Measurements from ENCODE around the gene SERPINB7. TPM values are rescaled to one million over a fixed set of nuclear protein-coding genes. Genes with fewer than 3 reads are reported as not detected.

The SERPINB7 gene
- total and polyA plus RNA-seq, 2 experiments from 2014 or later = not detected

DNA sequence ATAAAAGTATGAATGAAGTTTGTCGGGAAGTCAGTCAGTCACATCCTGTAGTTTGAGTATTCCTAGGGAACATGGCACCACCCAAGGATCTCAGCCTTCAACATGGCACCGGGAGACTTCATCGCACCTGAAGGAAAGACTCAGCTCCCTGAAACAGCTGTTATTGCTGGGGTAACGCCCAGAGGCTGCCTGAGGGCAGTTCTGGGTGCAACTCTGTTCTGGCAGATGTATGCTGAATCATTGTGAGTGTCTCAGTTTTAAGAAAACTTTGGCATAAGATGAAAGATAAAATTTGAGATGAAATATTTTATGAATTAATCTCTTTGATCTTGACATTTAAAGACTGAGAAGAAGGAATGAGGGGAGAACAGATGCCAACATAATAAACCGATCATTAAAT is 62.4 kb downstream of the SERPINB7 start:
- Mint-ChIP-seq H3K4me1 (no peaks in the 10 kb centered on the region; the same call in 2 of the 3 replicates), H3K27ac (no peak overlapping the region), H3K9me3 (no peaks in the 10 kb centered on the region), H3K36me3 (ENCODE audit: low read depth) (no peaks in the 10 kb centered on the region), H3K4me3 (no peak overlapping the region), H3K27me3 (ENCODE audit: insufficient read depth, low read depth, poor library complexity) (no peaks in the 10 kb centered on the region)
- Histone ChIP-seq H3K27me3 (ENCODE audit: insufficient read depth) (no peaks in the 10 kb centered on the region), H3K36me3 (ENCODE audit: insufficient read depth) (no peaks in the 10 kb centered on the region), H3K4me3 (no peak overlapping the region), H3K79me2 (replicated peaks; ENCODE audit: insufficient read depth) (no peaks in the 10 kb centered on the region), H3F3A (replicated peaks; ENCODE audit: low read depth) (no peaks in the 10 kb centered on the region), H3K27ac (ENCODE audit: low read depth) (no peak overlapping the region), H3K4me1 (ENCODE audit: insufficient read depth) (no peaks in the 10 kb centered on the region), H2AFZ (0 out of 2 replicates have a peak overlapping the region, but pooled peaks have one; percentile 10), H4K20me1 (replicated peaks; ENCODE audit: insufficient read depth) (no peaks in the 10 kb centered on the region), H3K9me2 (ENCODE audit: insufficient read depth) (no peaks in the 10 kb centered on the region), H3K4me2 (no peak overlapping the region)
- no peak for ATAC-seq
- TF ChIP-seq, protein P1, sequence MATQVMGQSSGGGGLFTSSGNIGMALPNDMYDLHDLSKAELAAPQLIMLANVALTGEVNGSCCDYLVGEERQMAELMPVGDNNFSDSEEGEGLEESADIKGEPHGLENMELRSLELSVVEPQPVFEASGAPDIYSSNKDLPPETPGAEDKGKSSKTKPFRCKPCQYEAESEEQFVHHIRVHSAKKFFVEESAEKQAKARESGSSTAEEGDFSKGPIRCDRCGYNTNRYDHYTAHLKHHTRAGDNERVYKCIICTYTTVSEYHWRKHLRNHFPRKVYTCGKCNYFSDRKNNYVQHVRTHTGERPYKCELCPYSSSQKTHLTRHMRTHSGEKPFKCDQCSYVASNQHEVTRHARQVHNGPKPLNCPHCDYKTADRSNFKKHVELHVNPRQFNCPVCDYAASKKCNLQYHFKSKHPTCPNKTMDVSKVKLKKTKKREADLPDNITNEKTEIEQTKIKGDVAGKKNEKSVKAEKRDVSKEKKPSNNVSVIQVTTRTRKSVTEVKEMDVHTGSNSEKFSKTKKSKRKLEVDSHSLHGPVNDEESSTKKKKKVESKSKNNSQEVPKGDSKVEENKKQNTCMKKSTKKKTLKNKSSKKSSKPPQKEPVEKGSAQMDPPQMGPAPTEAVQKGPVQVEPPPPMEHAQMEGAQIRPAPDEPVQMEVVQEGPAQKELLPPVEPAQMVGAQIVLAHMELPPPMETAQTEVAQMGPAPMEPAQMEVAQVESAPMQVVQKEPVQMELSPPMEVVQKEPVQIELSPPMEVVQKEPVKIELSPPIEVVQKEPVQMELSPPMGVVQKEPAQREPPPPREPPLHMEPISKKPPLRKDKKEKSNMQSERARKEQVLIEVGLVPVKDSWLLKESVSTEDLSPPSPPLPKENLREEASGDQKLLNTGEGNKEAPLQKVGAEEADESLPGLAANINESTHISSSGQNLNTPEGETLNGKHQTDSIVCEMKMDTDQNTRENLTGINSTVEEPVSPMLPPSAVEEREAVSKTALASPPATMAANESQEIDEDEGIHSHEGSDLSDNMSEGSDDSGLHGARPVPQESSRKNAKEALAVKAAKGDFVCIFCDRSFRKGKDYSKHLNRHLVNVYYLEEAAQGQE (IDR thresholded peaks at IDR 0.05; ENCODE audit: unreplicated experiment) = no peak
- TF ChIP-seq, protein P2, sequence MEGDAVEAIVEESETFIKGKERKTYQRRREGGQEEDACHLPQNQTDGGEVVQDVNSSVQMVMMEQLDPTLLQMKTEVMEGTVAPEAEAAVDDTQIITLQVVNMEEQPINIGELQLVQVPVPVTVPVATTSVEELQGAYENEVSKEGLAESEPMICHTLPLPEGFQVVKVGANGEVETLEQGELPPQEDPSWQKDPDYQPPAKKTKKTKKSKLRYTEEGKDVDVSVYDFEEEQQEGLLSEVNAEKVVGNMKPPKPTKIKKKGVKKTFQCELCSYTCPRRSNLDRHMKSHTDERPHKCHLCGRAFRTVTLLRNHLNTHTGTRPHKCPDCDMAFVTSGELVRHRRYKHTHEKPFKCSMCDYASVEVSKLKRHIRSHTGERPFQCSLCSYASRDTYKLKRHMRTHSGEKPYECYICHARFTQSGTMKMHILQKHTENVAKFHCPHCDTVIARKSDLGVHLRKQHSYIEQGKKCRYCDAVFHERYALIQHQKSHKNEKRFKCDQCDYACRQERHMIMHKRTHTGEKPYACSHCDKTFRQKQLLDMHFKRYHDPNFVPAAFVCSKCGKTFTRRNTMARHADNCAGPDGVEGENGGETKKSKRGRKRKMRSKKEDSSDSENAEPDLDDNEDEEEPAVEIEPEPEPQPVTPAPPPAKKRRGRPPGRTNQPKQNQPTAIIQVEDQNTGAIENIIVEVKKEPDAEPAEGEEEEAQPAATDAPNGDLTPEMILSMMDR (conservative IDR thresholded peaks at IDR 0.05; ENCODE audit: low read depth in 2 of 2) = no peak
- TF ChIP-seq JUNB (IDR thresholded peaks at IDR 0.05; ENCODE audit: unreplicated experiment) = no peak
- TF ChIP-seq ZNF114 (CRISPR knock-in tag; IDR thresholded peaks at IDR 0.05) = no peak
- TF ChIP-seq STAT1 (IDR thresholded peaks at IDR 0.05; ENCODE audit: unreplicated experiment) = no peak
- no peak for TF ChIP-seq EZH2phosphoT487 (IDR thresholded peaks at IDR 0.05; ENCODE audit: unreplicated experiment)
- TF ChIP-seq ZNF331 (CRISPR knock-in tag; IDR thresholded peaks at IDR 0.05; ENCODE audit: low read depth) = no peak
- no peak for DNase-seq (ENCODE audit: low spot score)

DNA sequence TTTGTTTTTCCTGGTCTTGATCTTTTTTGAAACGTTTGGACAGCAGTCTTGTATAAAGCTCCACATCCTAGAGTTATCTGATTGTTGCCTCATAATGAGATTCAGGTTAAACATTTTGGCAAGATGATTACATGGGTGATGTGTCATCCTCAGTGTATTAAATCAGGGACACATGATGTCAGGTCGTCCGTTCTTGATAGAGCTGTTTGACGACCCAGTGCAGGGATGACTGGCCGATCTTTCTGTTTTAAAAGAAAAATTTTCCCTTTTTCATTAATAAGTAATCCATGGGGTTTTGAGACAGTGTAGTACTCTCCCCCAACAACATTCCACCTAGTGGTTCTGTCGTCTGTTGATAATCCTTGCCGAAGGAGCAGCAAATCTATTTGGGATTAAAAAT is 67.8 kb downstream of the SERPINB7 start:
- DNase-seq (ENCODE audit: low spot score) (no peak), ATAC-seq (no peak)
- H3K27ac Mint-ChIP-seq = no peak overlapping the region
- no peaks in the 10 kb centered on the region for H3K4me1 Mint-ChIP-seq
- no peaks in the 10 kb centered on the region for H3K27me3 Mint-ChIP-seq (ENCODE audit: insufficient read depth, low read depth, poor library complexity)
- no peaks in the 10 kb centered on the region for H3F3A ChIP-seq (replicated peaks; ENCODE audit: low read depth)
- H3K4me2 ChIP-seq = no peak overlapping the region
- H3K9me3 Mint-ChIP-seq = no peaks in the 10 kb centered on the region
- no peaks in the 10 kb centered on the region for H3K27me3 ChIP-seq (ENCODE audit: insufficient read depth)
- H2AFZ ChIP-seq = no peak overlapping the region
- no peak overlapping the region for H3K4me3 Mint-ChIP-seq
- no peak overlapping the region for H3K4me3 ChIP-seq
- H3K36me3 Mint-ChIP-seq (ENCODE audit: low read depth) = no peaks in the 10 kb centered on the region
- no peak overlapping the region for H3K27ac ChIP-seq (ENCODE audit: low read depth)
- H3K4me1 ChIP-seq (ENCODE audit: insufficient read depth) = no peaks in the 10 kb centered on the region
- no peaks in the 10 kb centered on the region for H3K36me3 ChIP-seq (ENCODE audit: insufficient read depth)
- no peaks in the 10 kb centered on the region for H4K20me1 ChIP-seq (replicated peaks; ENCODE audit: insufficient read depth)
- H3K9me2 ChIP-seq (ENCODE audit: insufficient read depth) = no peaks in the 10 kb centered on the region
- no peaks in the 10 kb centered on the region for H3K79me2 ChIP-seq (replicated peaks; ENCODE audit: insufficient read depth)
- TF ChIP-seq, protein P2 (conservative IDR thresholded peaks at IDR 0.05; ENCODE audit: low read depth in 2 of 2) = no peak
- TF ChIP-seq, protein P3, sequence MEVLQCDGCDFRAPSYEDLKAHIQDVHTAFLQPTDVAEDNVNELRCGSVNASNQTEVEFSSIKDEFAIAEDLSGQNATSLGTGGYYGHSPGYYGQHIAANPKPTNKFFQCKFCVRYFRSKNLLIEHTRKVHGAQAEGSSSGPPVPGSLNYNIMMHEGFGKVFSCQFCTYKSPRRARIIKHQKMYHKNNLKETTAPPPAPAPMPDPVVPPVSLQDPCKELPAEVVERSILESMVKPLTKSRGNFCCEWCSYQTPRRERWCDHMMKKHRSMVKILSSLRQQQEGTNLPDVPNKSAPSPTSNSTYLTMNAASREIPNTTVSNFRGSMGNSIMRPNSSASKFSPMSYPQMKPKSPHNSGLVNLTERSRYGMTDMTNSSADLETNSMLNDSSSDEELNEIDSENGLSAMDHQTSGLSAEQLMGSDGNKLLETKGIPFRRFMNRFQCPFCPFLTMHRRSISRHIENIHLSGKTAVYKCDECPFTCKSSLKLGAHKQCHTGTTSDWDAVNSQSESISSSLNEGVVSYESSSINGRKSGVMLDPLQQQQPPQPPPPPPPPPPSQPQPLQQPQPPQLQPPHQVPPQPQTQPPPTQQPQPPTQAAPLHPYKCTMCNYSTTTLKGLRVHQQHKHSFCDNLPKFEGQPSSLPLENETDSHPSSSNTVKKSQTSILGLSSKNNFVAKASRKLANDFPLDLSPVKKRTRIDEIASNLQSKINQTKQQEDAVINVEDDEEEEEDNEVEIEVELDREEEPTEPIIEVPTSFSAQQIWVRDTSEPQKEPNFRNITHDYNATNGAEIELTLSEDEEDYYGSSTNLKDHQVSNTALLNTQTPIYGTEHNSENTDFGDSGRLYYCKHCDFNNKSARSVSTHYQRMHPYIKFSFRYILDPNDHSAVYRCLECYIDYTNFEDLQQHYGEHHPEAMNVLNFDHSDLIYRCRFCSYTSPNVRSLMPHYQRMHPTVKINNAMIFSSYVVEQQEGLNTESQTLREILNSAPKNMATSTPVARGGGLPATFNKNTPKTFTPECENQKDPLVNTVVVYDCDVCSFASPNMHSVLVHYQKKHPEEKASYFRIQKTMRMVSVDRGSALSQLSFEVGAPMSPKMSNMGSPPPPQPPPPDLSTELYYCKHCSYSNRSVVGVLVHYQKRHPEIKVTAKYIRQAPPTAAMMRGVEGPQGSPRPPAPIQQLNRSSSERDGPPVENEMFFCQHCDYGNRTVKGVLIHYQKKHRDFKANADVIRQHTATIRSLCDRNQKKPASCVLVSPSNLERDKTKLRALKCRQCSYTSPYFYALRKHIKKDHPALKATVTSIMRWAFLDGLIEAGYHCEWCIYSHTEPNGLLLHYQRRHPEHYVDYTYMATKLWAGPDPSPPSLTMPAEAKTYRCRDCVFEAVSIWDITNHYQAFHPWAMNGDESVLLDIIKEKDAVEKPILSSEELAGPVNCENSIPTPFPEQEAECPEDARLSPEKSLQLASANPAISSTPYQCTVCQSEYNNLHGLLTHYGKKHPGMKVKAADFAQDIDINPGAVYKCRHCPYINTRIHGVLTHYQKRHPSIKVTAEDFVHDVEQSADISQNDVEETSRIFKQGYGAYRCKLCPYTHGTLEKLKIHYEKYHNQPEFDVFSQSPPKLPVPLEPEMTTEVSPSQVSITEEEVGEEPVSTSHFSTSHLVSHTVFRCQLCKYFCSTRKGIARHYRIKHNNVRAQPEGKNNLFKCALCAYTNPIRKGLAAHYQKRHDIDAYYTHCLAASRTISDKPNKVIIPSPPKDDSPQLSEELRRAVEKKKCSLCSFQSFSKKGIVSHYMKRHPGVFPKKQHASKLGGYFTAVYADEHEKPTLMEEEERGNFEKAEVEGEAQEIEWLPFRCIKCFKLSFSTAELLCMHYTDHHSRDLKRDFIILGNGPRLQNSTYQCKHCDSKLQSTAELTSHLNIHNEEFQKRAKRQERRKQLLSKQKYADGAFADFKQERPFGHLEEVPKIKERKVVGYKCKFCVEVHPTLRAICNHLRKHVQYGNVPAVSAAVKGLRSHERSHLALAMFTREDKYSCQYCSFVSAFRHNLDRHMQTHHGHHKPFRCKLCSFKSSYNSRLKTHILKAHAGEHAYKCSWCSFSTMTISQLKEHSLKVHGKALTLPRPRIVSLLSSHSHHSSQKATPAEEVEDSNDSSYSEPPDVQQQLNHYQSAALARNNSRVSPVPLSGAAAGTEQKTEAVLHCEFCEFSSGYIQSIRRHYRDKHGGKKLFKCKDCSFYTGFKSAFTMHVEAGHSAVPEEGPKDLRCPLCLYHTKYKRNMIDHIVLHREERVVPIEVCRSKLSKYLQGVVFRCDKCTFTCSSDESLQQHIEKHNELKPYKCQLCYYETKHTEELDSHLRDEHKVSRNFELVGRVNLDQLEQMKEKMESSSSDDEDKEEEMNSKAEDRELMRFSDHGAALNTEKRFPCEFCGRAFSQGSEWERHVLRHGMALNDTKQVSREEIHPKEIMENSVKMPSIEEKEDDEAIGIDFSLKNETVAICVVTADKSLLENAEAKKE (CRISPR knock-in tag; IDR thresholded peaks at IDR 0.05) = no peak
